IPS DF 4.7 (cell line): ENCODE results near the gene EXOSC10.
"Not testable (repeated sequence)": the region's sequence is repeated elsewhere in the genome, so short reads cannot be mapped to it uniquely, and the experiment has no call there.

Experiments
- DNase-seq: peaks from one replicate; pipeline ENCODE4 v3.0.0-alpha.2; 2013; ENCODE audit warnings: low spot score; ENCODE audit errors: extremely low read depth

Gene EXOSC10

DNA sequence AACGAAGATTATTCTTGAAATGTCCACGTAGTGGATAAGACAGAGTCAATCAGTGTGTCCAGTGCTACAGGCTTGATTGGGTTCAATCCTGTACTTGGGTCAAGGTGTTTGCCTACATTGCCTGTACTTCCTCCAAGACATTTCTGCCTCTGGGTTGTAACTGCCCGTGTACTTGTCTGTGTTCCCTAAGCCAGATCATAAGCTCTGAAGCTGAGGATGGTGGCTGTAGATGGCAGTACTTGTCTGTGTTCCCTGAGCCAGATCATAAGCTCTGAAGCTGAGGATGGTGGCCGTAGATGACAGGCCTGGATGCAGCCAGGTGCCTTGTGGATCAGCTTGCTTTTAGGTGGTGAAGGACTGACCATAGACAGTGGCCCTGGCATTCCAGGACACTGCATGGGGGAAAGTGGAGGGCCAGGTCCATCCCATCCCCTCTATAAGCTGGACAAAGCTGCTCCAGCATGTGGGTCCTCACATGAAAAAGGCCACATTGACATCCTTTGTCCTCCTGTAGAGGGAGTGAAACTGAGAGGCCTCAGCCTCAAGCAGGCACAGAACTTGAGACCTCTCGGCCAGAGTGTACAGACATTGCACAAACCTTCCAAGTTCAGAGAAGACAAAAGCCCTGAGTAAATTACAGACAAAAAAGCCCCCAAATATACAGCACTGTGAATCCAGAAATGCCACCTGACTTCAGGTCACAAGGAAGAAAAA, 37.9 kb downstream of the EXOSC10 start:
- no peak for DNase-seq

DNA sequence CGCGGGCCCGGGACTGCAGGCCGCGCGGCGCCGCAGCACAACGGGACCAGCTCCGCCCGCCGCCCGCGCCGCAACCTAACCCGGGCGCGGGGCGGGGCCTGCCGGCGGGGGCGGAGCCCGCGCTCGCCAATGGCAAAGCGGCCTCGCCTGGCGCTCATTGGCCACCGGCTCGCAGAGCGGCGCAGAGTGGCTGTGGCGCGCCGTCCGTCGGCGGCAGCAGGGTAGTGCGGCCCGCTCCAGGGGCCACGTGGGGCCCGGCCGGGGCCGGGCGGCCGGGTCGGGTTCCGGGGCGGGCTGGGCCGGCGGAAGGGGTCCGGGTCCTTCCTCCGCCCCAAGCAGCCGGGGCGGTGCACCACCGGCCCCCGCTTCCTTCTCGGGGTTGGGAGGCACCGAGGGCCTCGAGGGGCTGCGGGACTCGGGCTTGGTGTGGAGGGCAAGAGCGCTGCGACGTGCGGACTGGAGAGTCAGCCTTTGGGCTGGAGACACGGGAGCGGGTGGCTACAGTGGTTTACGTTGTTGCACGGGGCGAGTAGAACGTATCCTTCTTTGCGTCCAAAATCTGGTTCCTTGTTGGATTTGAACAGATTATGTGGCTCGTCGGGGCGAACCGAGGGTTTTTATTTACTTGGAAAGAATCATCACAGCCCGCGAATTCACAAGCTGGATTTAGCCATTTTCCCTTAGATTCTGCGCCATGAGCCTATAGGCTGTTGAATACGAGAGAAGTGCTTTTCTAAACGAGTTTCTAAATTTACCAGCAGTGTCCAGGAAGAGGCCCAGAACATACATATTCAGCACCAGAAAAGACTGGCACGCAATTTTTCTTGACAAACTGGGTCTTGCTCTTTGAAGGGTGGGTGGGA, 39.5 kb downstream of the EXOSC10 start, which contains the start of gene SRM:
Gene SRM (minus strand): TSS at position 51 of the 863 bp plus-strand sequence. CDS start 75 bp downstream, outside the sequence.
- no peak for DNase-seq

DNA sequence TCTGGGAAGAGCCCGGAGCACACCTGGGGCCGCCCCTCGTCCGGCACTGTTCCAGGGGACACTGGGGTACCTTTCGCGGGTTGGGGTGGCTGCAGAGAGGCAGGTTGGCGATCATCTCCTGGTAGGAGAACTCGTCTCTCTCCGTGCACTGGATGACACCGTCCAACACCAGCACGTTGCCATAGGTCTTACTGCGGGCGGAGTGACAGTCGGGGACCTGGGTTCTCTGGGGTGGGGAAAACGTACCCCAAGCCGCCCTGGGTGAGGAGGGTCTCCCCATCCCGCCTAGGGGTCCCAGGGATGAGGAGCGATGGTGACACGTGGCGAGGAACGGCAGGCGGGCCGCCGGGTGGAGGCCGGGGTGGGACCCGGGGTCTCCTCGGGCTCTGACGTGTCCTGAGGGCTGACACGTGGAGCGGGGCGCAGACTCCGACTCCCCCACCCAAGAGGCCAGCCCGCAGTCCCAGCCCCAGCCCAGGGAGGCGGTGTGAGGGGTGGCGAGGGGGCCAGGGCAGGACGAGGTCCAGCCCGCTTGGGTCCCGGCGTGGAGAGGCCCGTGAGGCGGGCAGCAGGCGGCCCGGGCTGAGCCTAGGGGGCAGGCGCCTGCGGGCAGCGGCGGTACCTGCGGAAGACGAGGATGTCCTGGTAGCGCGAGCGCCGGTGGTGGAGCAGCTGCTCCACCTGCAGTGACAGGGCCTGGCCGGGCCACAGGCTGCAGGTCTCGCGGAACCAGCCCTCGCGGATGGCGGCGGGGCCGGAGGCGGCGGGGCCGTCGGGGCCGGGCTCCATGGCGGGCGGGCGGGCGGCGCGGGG, 40.3 kb downstream of the EXOSC10 start:
- DNase-seq = no peak

DNA sequence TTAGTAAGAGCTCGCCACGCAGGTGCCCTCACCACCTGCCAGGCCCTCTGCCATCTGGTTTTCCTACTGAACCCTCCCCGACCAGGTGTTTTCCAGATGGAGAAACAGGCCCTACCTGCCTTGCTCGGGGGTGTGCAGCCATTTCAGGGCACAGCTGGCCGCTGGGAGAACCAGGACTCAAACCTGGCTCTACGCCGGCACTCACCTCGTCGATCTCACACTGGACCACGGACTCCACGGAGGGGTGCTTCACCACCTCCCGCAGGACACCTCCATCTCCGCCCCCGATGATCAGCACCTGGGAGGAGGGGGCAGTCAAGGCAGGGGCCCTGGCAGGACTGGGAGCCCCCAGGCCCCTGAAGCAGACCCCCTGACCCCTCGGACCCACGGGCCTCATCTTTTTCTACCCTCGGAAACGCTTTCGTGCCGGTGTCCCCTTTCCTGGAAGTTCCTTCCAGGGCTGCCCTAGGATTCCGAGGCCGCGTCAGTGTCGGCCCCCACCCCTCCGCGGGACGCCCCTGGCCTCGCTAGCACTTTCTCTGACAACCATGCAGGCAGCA, 41.0 kb downstream of the EXOSC10 start:
- DNase-seq = no peak

DNA sequence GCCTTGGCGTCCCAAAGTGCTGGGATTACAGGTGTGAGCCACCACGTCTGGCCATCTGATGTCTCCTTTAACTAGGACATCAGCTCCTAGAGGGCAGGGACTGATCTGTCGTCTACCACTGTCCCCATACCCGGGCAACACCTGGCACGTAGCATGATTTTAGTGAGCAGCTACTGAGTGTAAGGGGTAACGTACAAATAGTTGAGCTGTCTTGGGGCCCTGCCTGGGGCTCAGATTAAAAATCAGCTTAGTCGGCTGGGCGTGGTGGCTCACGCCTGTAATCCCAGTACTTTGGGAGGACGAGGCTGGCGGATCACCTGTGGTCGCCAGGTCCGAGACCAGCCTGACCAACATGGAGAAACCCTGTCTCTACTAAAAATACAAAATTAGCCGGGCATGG, 41.6 kb downstream of the EXOSC10 start:
- no peak for DNase-seq

DNA sequence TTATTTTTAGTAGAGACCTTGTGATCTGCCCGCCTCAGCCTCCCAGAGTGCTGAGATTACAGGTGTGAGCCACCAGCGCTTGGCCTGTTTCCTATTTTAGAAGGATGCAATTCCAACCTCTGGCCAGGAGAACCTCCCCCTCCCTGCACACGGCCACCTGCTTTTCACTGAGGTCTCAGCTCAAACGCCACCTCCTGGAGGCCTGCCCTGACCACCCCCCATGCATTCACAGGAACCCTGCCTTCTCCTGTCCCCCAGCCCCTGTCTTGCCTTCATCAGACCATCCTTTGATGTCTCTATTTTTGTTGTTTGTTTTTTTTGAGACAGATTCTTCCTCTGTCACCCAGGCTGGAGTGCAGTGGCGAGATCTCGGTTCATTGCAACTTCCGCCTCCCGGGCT, 42.2 kb downstream of the EXOSC10 start:
- DNase-seq = no peak

DNA sequence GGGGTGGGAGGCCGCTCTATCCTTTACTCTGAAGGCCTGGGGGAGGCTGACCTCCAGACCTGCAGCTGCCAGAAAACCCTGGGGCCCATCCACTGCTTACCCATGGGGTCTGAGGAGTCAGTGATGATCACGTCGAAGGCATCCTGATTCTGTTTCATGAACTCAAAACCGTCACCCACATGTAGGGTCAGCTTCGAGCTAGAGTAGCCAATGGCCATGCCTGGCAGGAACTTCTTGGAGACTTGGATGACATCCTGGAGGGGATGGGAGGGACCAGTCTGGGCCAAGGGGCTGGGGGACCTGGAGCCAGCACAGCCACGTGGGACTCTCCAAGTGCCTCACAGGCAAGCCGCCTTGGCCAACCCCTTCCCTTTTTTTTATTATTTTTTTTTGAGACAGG, 43.2 kb downstream of the EXOSC10 start:
- no peak for DNase-seq

DNA sequence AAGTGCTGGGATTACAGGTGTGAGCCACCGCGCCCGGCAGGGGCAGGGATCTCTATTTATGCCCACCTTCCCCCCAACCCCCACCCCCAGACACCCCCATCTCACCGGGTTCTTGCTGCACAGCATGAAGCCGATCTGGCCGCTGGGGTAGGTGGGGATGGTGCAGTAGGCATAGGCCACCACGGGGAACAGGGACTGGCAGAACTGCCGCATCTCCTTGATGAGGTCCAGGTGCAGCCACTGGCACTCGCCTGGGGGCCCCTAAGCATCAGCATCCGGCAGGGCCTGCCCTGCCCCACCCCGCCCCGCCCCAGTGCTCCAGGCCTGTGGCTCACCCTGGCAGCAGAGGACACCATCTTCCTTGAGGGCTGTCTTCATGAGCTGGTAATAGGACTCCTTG, 44.0 kb downstream of the EXOSC10 start:
- DNase-seq = no peak

DNA sequence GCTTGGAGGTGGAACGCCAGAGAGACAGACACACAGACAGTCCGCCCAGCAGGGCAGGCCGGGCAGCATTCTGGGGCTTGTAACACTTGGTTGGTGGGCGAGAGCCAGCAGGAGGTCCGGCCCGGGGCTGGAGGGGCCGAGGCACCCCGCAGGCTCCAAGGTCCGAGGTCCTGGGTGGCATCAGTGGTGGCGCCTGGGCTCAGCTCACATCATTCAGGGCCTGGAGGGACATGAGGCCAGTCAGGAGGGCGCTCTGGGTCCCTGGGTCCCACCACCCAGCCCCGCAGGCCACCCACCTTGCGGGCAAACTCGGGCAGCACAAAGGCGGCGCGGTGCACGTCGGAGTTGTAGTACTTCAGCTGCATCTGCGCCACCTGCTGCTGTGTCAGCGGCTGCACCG, 45.0 kb downstream of the EXOSC10 start:
- no peak for DNase-seq

DNA sequence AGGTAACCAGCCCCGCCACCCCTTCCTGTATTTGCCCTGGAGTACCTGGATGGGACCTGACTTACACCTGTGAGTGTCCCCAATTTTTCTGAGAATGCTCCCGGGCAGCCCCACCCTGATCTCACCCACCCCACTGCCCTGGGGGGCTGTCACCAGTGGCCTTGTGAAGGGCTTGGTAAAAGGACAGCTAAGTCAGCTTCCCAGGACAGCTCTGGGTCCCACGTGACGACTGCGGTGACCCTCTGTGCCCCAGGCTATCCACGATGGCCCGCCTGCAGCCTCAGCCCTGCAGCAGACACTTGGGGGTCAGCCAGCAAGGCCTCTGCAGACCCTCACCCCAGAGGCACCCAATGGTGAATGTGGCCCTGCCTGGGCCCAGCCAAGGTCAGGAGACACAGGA, 45.5 kb downstream of the EXOSC10 start:
- no peak for DNase-seq

DNA sequence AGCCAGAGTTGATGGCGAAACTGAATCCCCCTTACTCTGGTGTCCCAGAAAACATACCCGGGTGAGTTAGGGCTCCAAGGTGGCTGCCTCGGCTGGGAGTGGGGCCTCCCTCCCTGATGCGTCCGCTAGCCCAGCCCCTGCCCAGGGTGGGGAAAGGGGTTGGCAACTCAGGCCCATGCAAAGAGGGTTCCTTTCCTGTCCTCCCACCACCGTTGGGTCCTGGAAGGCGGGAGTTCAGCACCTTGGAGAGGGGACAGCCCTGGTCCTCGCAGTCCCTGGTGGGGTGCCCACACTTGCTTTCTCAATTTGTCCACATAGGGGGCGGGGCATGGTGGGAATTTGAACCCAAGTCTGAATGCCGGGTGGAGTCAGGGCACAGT, 45.9 kb downstream of the EXOSC10 start:
- no peak for DNase-seq

DNA sequence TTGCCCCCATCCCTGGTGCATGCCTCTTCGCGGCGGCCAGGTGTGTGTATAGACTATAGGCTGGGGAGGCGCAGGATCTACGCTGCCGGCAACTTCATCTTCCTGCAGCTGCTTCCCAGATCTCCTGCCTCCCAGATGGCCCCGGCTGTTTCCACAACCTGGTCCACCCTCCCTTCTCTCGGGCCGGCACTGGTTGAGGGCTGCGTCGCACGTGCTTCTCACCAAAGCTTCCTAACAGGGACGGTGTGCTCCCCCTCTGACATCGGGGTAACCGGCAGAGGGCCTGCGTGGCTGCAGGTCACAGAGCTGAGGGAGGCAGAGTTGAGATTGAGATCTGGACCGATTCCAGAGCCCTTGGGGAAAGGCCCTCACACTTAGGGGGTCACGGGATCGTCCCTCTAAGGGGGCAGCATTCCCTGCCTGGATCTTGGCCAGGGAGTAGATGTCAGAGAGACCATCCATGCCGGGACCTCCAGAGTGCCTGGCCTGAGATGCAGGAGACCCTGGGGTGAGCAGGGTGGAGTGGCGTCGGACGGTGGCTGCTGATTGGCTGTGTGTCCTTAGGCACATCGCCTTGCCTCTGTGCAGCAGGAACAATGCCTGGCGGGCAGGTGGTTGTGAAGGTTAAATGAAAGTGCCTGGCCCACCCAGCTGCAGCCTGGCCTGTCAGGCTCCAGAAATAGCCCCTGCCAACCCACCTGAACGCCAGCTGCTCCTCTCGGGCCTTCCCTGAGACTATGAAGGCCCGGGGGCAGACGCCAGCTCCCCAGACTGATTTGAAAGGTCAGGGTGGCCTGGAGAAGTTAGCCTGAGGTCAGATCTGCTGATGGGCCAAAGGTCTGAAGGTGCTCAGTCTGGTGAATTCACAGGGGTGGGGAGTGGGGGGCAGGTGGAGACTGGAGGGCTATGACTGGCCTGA, 46.6 kb downstream of the EXOSC10 start:
- DNase-seq = no peak

DNA sequence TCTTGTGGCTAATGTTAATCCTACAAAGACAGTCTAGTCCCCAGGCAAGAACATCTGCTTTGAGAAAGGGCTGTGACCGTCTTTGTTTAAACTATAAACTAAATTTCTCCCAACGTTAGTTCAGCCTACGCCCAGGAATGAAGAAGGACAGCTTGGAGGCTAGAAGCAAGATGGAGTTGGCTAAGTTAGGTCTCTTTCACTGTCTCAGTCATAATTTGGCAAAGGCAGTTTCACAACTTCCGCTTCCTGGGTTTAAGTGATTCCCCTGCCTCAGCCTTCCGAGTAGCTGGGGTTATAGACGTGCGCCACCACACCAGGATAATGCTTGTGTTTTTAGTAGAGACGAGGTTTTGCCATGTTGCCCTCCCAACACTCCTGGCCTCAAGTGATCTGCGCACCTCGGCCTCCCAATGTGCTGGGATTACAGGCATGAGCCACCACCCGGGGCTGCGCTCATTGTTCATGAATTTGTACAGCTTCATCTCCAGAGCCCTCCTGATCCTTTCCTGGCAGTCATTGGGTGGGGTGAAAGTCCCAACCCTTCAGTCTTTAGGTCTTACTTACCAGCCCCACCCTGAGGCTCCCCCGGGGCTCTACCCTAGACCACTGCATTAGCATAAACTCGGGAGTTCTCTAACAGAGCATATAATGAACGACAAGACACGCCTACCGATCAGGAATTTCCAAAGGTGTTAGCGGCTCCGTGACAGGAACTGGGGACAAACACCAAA, 47.7 kb downstream of the EXOSC10 start:
- no peak for DNase-seq

DNA sequence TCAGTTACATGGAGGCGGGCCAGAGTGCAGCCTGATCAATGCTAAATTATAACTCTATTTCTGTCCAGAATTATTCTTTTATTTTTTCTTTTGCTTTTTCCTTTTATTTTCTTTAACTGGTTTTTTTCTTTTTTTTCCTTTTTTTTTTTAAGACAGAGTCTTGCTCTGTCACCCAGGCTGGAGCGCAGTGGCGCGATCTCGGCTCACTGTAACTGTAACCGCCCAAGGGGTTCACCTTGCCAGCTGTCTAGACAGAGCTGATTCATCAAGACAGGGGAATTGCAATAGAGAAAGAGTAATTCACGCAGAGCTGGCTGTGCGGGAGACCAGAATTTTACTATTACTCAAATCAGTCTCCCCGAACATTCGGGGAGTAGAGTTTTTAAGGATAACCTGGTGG, 48.5 kb downstream of the EXOSC10 start:
- not testable (repeated sequence) for DNase-seq

DNA sequence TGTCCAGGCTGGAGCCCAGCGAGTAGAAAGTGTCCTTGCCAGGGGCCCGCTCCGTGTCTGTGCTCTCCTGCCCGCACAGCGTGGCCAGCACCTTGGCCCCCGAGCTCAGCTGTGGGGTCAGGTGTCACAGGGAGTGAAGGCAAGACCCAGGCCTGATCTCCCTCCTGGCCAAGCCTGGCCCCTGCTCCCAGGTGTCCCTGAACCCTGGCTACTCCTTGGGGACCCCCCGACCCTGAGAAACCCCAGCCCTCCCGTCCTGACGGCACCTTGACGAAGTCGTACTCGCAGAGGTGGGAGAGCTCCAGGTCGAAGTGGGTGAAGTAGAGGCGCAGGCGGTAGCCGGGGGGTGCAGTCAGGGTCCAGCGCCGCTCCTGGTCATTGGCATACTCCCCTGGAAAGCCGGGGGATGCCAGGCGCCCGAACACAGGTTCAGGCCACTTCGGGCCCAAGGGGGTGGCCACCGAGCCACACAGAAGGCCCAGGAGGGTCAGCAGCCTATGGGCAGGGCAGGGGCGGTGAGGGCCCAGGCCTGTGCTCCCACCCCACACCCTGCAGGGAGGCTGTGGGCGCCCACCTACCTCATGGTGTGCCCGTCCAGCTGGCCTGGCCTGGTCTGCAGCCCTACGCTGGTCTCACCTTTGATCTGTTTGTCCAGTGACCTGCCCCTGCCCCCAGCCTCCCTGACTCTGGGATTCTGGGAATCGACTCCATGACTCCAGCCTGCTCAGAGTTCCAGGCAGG, 52.9 kb downstream of the EXOSC10 start, which contains the start of gene MASP2:
Gene MASP2 (minus strand): TSS at position 615 of the 741 bp plus-strand sequence. CDS start 32 bp downstream, at position 583.
- DNase-seq = no peak

DNA sequence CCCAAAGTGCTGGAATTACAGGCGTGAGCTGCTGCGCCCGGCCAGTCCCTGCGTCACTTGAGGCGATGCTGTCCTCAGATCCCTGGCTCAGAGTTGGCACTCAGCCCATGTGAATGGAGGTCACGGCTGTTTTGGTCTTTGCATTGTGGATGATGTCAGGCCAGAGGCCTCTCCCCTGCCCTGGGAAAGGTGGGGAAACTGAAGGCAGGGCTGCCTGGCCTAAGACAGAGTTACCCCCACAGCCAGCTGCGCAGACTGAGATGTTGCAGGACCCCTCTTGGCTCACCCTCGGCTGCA, 53.5 kb downstream of the EXOSC10 start:
- DNase-seq = no peak

DNA sequence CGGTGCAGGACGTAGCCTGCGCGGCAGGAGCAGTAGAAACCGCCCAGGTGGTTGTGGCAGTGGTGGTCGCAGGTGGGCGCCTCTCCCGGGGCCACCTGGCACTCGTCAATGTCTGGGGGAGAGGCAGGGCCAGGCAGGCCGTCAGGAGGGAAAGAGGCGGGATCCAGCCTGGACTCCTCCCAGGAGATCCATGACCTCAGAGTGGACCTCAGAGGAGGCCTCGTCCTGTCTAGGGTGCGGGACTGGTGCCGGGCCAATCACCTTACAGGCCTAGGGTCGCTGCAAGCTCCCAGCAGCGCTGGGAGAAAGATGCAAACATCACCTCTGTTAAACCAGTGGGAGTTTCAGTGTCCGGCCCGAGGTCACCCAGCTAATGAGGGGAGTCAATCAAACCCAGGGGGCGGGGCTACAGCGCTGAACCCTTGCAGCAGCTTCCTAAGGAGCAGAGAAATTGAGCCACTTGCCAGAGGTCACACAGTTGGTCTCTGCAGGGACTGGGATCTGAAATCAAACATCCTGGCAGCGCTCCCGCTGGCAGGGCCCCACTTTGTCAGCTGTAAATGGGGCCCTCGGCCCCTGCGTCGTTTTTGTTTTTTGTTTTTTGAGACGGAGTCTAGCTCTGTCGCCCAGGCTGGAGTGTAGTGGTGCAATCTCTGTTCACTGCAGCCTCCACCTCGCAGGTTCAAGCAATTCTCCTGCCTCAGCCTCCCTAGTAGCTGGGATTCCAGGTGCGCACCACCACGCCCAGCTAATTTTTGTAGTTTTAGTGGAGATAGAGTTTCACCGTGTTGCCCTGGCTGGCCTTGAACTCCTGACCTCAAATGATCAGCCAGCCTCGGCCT, 54.0 kb downstream of the EXOSC10 start:
- DNase-seq = no peak

DNA sequence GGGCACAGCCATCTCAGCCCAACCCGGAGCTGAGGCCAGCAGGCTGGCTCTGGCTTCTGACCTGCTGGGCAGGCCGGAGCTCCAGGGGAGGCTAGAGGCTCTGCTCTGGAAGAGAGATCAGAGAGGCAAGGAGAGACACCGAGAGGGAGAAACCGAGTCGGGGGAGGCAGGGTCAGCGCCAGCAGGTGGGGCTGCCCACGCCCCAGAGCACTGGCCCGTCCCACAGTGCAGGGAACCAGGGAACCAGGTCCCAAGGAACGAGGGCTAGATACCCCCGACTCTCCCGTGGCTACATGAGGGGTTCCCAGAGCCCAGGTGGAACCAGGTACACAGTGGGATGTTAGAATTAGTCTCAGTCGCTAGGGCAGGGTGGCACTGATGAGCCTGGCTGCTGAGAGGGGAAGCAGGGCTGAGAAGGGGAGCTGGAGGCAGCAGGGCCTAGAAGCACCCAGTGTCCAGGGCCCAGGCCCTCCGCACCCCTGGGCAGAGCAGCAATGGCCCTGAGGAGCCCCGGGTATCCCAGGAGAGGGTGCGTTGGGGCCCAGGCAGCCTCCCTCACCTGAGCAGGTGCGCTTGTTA, 54.7 kb downstream of the EXOSC10 start:
- DNase-seq = no peak
